ENCODE data around the gene DOC2B. TPM values are rescaled to one million over a fixed set of nuclear protein-coding genes. Genes with fewer than 3 reads are reported as not detected.

The DOC2B gene
- total RNA-seq, 1 donor = not detected

- H3K4me3 ChIP-seq (ENCODE audit: low read depth, low read length) = no peak overlapping the region
- no peak for DNase-seq (ENCODE audit: low read depth)
- no peak for TF ChIP-seq CTCF (IDR thresholded peaks at IDR 0.05; ENCODE audit: insufficient read depth, low read length)
Measured at GRCh38 chr17:149897-150584, 31.4 kb downstream of the DOC2B start.

- DNase-seq (ENCODE audit: low read depth) = no peak
- H3K4me3 ChIP-seq (ENCODE audit: low read depth, low read length) = no peak overlapping the region
- TF ChIP-seq CTCF (IDR thresholded peaks at IDR 0.05; ENCODE audit: insufficient read depth, low read length) = no peak
Measured at GRCh38 chr17:149231-149630, 32.2 kb downstream of the DOC2B start.

DNA sequence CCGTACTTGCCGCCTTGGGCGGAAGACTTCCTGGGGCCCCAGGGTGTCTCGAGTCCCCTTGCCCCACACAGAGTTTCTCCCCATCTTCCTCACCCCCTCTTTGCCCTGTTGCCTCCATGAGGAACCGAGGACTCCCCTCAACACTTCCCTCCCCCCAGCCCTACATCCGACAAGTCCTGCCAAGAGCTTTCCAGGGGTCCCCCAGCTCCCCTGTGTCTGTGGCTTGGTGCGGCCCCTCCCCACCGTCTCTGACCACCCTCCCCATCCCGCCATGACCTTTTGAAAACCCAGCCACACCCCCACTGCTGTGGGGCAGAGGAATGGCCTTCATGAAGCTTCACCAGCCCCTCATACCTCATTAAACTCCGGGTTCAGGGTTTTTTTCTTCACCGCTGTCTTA is 32.7 kb downstream of the DOC2B start:
- no peak overlapping the region for H3K4me3 ChIP-seq (ENCODE audit: low read depth, low read length)
- TF ChIP-seq CTCF (IDR thresholded peaks at IDR 0.05; ENCODE audit: insufficient read depth, low read length) = no peak
- no peak for DNase-seq (ENCODE audit: low read depth)

- TF ChIP-seq CTCF (IDR thresholded peaks at IDR 0.05; ENCODE audit: insufficient read depth, low read length) = no peak
- DNase-seq (ENCODE audit: low read depth) = no peak
Measured at GRCh38 chr17:147796-148740, 33.4 kb downstream of the DOC2B start.

GRCh38 chr17:146983-147761 is 34.3 kb downstream of the DOC2B start:
- no peak for DNase-seq (ENCODE audit: low read depth)
- no peak for TF ChIP-seq CTCF (IDR thresholded peaks at IDR 0.05; ENCODE audit: insufficient read depth, low read length)
- no peak overlapping the region for H3K4me3 ChIP-seq (ENCODE audit: low read depth, low read length)

More at GRCh38 chr17:147796-148740, 33.4 kb downstream of the DOC2B start:
- no peak overlapping the region for H3K4me3 ChIP-seq (ENCODE audit: low read depth, low read length)

GRCh38 chr17:146546-146945 is 34.9 kb downstream of the DOC2B start:
- H3K4me3 ChIP-seq (ENCODE audit: low read depth, low read length) = no peak overlapping the region
- TF ChIP-seq CTCF (IDR thresholded peaks at IDR 0.05; ENCODE audit: insufficient read depth, low read length) = no peak
- no peak for DNase-seq (ENCODE audit: low read depth)

Data from fibroblast of the aortic adventitia (primary cell).